K562 (cell line): Measurements from ENCODE around the gene CDX1. TPM values are rescaled to one million over a fixed set of nuclear protein-coding genes. Genes with fewer than 3 reads are reported as not detected.

Experiments
- ATAC-seq: fragments of 200-7000 bp; cut with Tn5 transposase; 3 replicates; pipeline ENCODE4 v1.9.1; 2020; ENCODE audit warnings: moderate library complexity
- BruUV-seq: library from RNA; stranded (reverse); fragments of 400-500 nt; replicated peaks from 2 replicates; lab custom pipeline; 2021; lab: Mats Ljungman, UMichigan
- CTCF ChIA-PET: fragments of 300-600 bp; formaldehyde crosslinking; extraction: SDS; loops from one replicate; lab custom pipeline; 2021; ENCODE audit warnings: low intra/inter-chr PET ratio; lab: Yijun Ruan, JAX
- POLR2A ChIA-PET: fragments of 300-600, 350-650 bp; sonication (Branson Sonifier 250); formaldehyde crosslinking; extraction: SDS; loops from one replicate; lab custom pipeline; 2021; ENCODE audit warnings: antibody characterized with exemption, inconsistent platforms; lab: Yijun Ruan, JAX
- DNase-seq, 4 experiments: peaks; one replicate each; pipeline versions ENCODE4 v3.0.0 to v3.0.0-alpha.2; 2011 to 2018; ENCODE audit warnings: low spot score in 3 of 4, mixed read lengths in 3 of 4; ENCODE audit errors: extremely low read depth in 1 of 4
- FAIRE-seq: peaks from 2 replicates; lab custom pipeline; 2011; peaks lifted over from hg19 to GRCh38; lab: Jason Lieb, UNC
- H2AFZ ChIP-seq: 2 replicates; pipeline ENCODE4 v1.6.0; 2011; ENCODE audit warnings: low read depth, low read length, control low read depth, inconsistent platforms
- H3K27ac ChIP-seq: fragments of 200-600 bp; 3 replicates; pipeline ENCODE4 v1.8.0; 2011; ENCODE audit warnings: low read depth, mild to moderate bottlenecking, control low read depth, inconsistent platforms, low read length, moderate library complexity, mixed read lengths; ENCODE audit errors: extremely low read depth
- H3K27me3 ChIP-seq, 2 experiments: fragments of 300-600 bp in 1 of 2; 2 replicates in 1 of 2; 3 replicates in 1 of 2; pipeline versions ENCODE4 v1.6.0 to v1.8.0; 2011; ENCODE audit warnings: inconsistent platforms in 2 of 2, low read length in 2 of 2, mild to moderate bottlenecking in 1 of 2, mixed read lengths in 1 of 2, moderate library complexity in 1 of 2; ENCODE audit not compliant: control insufficient read depth in 2 of 2, insufficient read depth in 2 of 2
- H3K36me3 ChIP-seq: fragments of 300-600 bp; 3 replicates; pipeline ENCODE4 v1.8.0; 2011; ENCODE audit warnings: mild to moderate bottlenecking, low read length, inconsistent platforms; ENCODE audit not compliant: control insufficient read depth, insufficient read depth
- H3K4me1 ChIP-seq, 2 experiments: fragments of 200-600 bp in 1 of 2; replicated peaks in 1 of 2; 2 replicates in 1 of 2; 3 replicates in 1 of 2; pipeline versions ENCODE4 v1.5.1 to v1.8.0; 2011; ENCODE audit warnings: inconsistent platforms in 2 of 2, low read length in 2 of 2, mild to moderate bottlenecking in 1 of 2, mixed read lengths in 1 of 2, moderate library complexity in 1 of 2; ENCODE audit not compliant: control insufficient read depth in 2 of 2, insufficient read depth in 2 of 2
- H3K4me2 ChIP-seq: 2 replicates; pipeline ENCODE4 v1.6.1; 2011; ENCODE audit warnings: low read length, control low read depth, inconsistent platforms, mixed read lengths; ENCODE audit not compliant: insufficient read depth
- H3K4me3 ChIP-seq: fragments of 200-600 bp; sonication (generic), shearing (Covaris generic); 2 replicates; pipeline ENCODE4 v1.5.1; 2016; ENCODE audit warnings: control low read depth, inconsistent platforms
- H3K79me2 ChIP-seq: fragments of 200-600 bp; 3 replicates; pipeline ENCODE4 v1.8.0; 2011; ENCODE audit warnings: low read length, inconsistent platforms; ENCODE audit not compliant: control insufficient read depth, insufficient read depth
- H3K9ac ChIP-seq, 2 experiments: 2 replicates each; pipeline versions ENCODE4 v1.6.0 to v1.6.1; 2011; ENCODE audit warnings: low read depth in 2 of 2, low read length in 2 of 2, control low read depth in 1 of 2, inconsistent platforms in 1 of 2, mild to moderate bottlenecking in 1 of 2, mixed read lengths in 1 of 2; ENCODE audit not compliant: insufficient read depth in 1 of 2
- H3K9me1 ChIP-seq: one replicate; pipeline ENCODE4 v1.6.0; 2011; ENCODE audit warnings: inconsistent platforms, mild to moderate bottlenecking, low read length, moderate library complexity; ENCODE audit not compliant: control insufficient read depth, insufficient read depth
- H3K9me3 ChIP-seq: replicated peaks from 2 replicates; pipeline ENCODE4 v1.5.1; 2011; ENCODE audit warnings: low read depth, low read length, inconsistent platforms; ENCODE audit not compliant: control insufficient read depth, insufficient read depth
- H4K20me1 ChIP-seq: replicated peaks from 2 replicates; pipeline ENCODE4 v1.6.1; 2011; ENCODE audit warnings: low read length, inconsistent platforms, mixed read lengths; ENCODE audit not compliant: control insufficient read depth, insufficient read depth
- ATF1 ChIP-seq, 2 experiments: fragments of 450-650 bp in 1 of 2; IDR thresholded peaks; 2 replicates each; pipeline ENCODE4 v1.6.1; 2016; ENCODE audit warnings: missing compliant biosample characterization in 1 of 2, missing genetic modification characterization in 1 of 2
- ATF3 ChIP-seq, 2 experiments: fragments of 450-650 bp in 1 of 2; sonication (generic) in 1 of 2; formaldehyde crosslinking in 1 of 2; IDR thresholded peaks in 1 of 2; conservative IDR thresholded peaks in 1 of 2; 2 replicates each; pipeline versions ENCODE4 v1.6.1 to v1.8.1; 2016 to 2023; ENCODE audit warnings: mild to moderate bottlenecking in 2 of 2, moderate library complexity in 2 of 2, inconsistent platforms in 1 of 2, missing genetic modification reagents in 1 of 2
- ATF4 ChIP-seq: fragments of 450-650 bp; formaldehyde crosslinking; IDR thresholded peaks from 2 replicates; pipeline ENCODE4 v1.4.0; 2022; ENCODE audit warnings: mild to moderate bottlenecking, moderate library complexity
- CREB1 ChIP-seq, 2 experiments: sonication (generic) in 1 of 2; formaldehyde crosslinking in 1 of 2; IDR thresholded peaks; 2 replicates each; pipeline versions ENCODE4 v1.6.1 to v1.8.0; 2012 to 2022; ENCODE audit warnings: inconsistent platforms in 1 of 2, mild to moderate bottlenecking in 1 of 2, missing genetic modification reagents in 1 of 2, moderate library complexity in 1 of 2
- CREM ChIP-seq: IDR thresholded peaks from 2 replicates; pipeline ENCODE4 v1.6.1; 2014; ENCODE audit warnings: antibody characterized with exemption, low read depth
- HDGF ChIP-seq: fragments of 450-650 bp; IDR thresholded peaks from 2 replicates; pipeline ENCODE4 v1.6.1; 2016
- MAZ ChIP-seq, 2 experiments: fragments of 450-650 bp in 1 of 2; sonication (generic) in 1 of 2; formaldehyde crosslinking; IDR thresholded peaks in 1 of 2; conservative IDR thresholded peaks in 1 of 2; 2 replicates each; pipeline versions ENCODE4 v1.4.0 to v1.5.0; 2020; ENCODE audit warnings: mild to moderate bottlenecking in 1 of 2, missing genetic modification reagents in 1 of 2
- NR2C1 ChIP-seq, 2 experiments: fragments of 450-650 bp; IDR thresholded peaks; 2 replicates each; pipeline ENCODE4 v1.6.1; 2017; ENCODE audit warnings: mild to moderate bottlenecking in 2 of 2, antibody characterized with exemption in 1 of 2, inconsistent platforms in 1 of 2, missing compliant biosample characterization in 1 of 2, missing genetic modification characterization in 1 of 2
- NR2C2 ChIP-seq, 2 experiments: fragments of 200-800 bp in 1 of 2; sonication (Bioruptor generic) in 1 of 2; sonication (generic) in 1 of 2; formaldehyde crosslinking in 1 of 2; IDR thresholded peaks; 2 replicates each; pipeline versions ENCODE4 v1.6.1 to v1.8.0; 2016 to 2022; ENCODE audit warnings: mild to moderate bottlenecking in 1 of 2, missing compliant biosample characterization in 1 of 2, missing genetic modification characterization in 1 of 2, missing genetic modification reagents in 1 of 2
- SMARCE1 ChIP-seq: fragments of 450-650 bp; IDR thresholded peaks from 2 replicates; pipeline ENCODE4 v1.7.1; 2016; ENCODE audit warnings: mild to moderate bottlenecking
- ZC3H4 ChIP-seq: sonication (generic); formaldehyde crosslinking; IDR thresholded peaks from 2 replicates; pipeline ENCODE4 v1.9.0; 2021; ENCODE audit warnings: missing genetic modification reagents, borderline replicate concordance
- ZNF445 ChIP-seq: fragments of 250-450 bp; sonication (Bioruptor Pico); IDR thresholded peaks from 2 replicates; pipeline ENCODE4 v1.4.0; 2020; ENCODE audit warnings: low read depth, mild to moderate bottlenecking, moderate library complexity
- WGBS: fragments of 100-300 bp; shearing (Covaris generic); methylation state at CpG from one replicate; pipeline ENCODE4 v1.1.6; 2016; ENCODE audit warnings: low coverage, mixed read lengths; ENCODE audit not compliant: insufficient coverage; ENCODE audit errors: missing lambda C conversion rate; 5-methylcytosine and 5-hydroxymethylcytosine counted together
- in situ Hi-C: fragments of 300-500 bp; cut with MboI; formaldehyde crosslinking; loops from 4 replicates; pipeline ENCODE4 v1.15.0; 2018; ENCODE audit warnings: inconsistent platforms, mixed read lengths
- intact Hi-C: fragments of 100-400 bp; cut with micrococcal nuclease; formaldehyde crosslinking; loops from 2 replicates; pipeline ENCODE4 v1.14.2; 2022
- polyA plus RNA-seq, 8 experiments: library from polyadenylated mRNA; depleted of rRNA in 4 of 8; stranded (reverse) in 5 of 8; unstranded in 3 of 8; fragments of >200 nt; fragmentation: Nextera tagmentation in 2 of 8; fragmentation: Illumina TruSeq in 1 of 8; extraction: Ambion mirVana in 2 of 8; extraction: Trizol in 1 of 8; gene quantifications; 2 replicates each; pipeline versions ENCODE4 v1.2.1 to v1.2.3, GENCODE V29; 2011 to 2014; ENCODE audit warnings: inconsistent platforms in 1 of 8, missing spikeins in 1 of 8
- total RNA-seq, 7 experiments: library from RNA; depleted of rRNA in 6 of 7; stranded (reverse); fragments of >200 nt in 6 of 7; fragmentation: Illumina TruSeq in 2 of 7; extraction: Trizol in 2 of 7; gene quantifications; 2 replicates each; pipeline versions ENCODE4 v1.2.1 to v1.2.3, GENCODE V29; 2011 to 2021; ENCODE audit warnings: low replicate concordance in 1 of 7

Gene CDX1
- total and polyA plus RNA-seq, 9 of the 15 experiments (the other 6 are each of a cell fraction or from before 2014, with no cell fraction given): 0.06 to 0.16 TPM; not detected in 7

GRCh38 chr5:150224483-150225027, 58.0 kb downstream of the CDX1 start:
- ATAC-seq (peak; percentile 82), DNase-seq (peak; percentile 63 to 67 (median 66)), FAIRE-seq (peak; percentile 93)
- no peak for TF ChIP-seq ATF4 (CRISPR knock-in tag)
- peak; percentile 49; the same call in 1 of the 2 replicates for TF ChIP-seq CREB1 (IDR thresholded peaks at IDR 0.05)
- TF ChIP-seq CREB1 (CRISPR knock-in tag; IDR thresholded peaks at IDR 0.05): no peak
- no peak for TF ChIP-seq ZNF445
- 0 out of 2 replicates have a peak, but pooled peaks have one; percentile 18 for TF ChIP-seq ATF3 (IDR thresholded peaks at IDR 0.05)
- no peak for TF ChIP-seq ATF3 (CRISPR knock-in tag; conservative IDR thresholded peaks at IDR 0.05)
- TF ChIP-seq NR2C2 (CRISPR knock-in tag; IDR thresholded peaks at IDR 0.05): peak; percentile 76
- peak; percentile 82 for TF ChIP-seq NR2C2 (tag; IDR thresholded peaks at IDR 0.05)
- TF ChIP-seq CREM: peak; percentile 26; the same call in 1 of the 2 replicates
- no peak for TF ChIP-seq ATF1 (CRISPR knock-in tag; IDR thresholded peaks at IDR 0.05)
- peak; percentile 53 for TF ChIP-seq ATF1 (tag; IDR thresholded peaks at IDR 0.05)
- TF ChIP-seq NR2C1 (IDR thresholded peaks at IDR 0.05): peak; percentile 89
- peak; percentile 90 for TF ChIP-seq NR2C1 (tag; IDR thresholded peaks at IDR 0.05)
- TF ChIP-seq MAZ (CRISPR knock-in tag; conservative IDR thresholded peaks at IDR 0.05 in 1 of 2, IDR thresholded peaks at IDR 0.05 in 1 of 2): no peak
- TF ChIP-seq SMARCE1: no peak
- TF ChIP-seq HDGF: no peak
- no peak for TF ChIP-seq ZC3H4 (CRISPR knock-in tag)
- H4K20me1 ChIP-seq: peaks cover 4% of the 10 kb centered on the region; the same call in 1 of the 2 replicates
- H3K36me3 ChIP-seq: no peaks in the 10 kb centered on the region
- no peak overlapping the region for H2AFZ ChIP-seq
- no peak overlapping the region for H3K4me3 ChIP-seq
- POLR2A ChIA-PET: interaction anchor here (1.2 kb wide), 2 partner anchors 8 to 34 kb away, joined by 5 to 6 read pairs; no protein-coding TSS in a partner anchor
- in situ Hi-C loops: loop anchor here (5.0 kb wide), 1 partner anchor 97 kb away; no protein-coding TSS in a partner anchor
- H3K27me3 ChIP-seq: peaks cover 13 to 45% of the 10 kb centered on the region in 2 experiments
- no peak overlapping the region for H3K9ac ChIP-seq
- H3K9me3 ChIP-seq: no peaks in the 10 kb centered on the region
- 23% methylated on average over 8 of the region's 8 CpGs for WGBS
- H3K4me2 ChIP-seq: no peak overlapping the region
- CTCF ChIA-PET: no interaction called here
- H3K9me1 ChIP-seq: no peaks in the 10 kb centered on the region
- intact Hi-C loops: no loop called here
- no peaks in the 10 kb centered on the region for H3K79me2 ChIP-seq
- no peak overlapping the region for H3K27ac ChIP-seq
- no TSS peak for BruUV-seq
- no peaks in the 10 kb centered on the region for H3K4me1 ChIP-seq
